ENCODE results near the gene POC5.

- no peak for TF ChIP-seq CTCF (IDR thresholded peaks at IDR 0.05; ENCODE audit: low read depth, low read length, poor library complexity, severe bottlenecking)
- no peak for TF ChIP-seq EZH2phosphoT487 (IDR thresholded peaks at IDR 0.05; ENCODE audit: borderline replicate concordance, low read length)
These were observed 3.6 kb upstream of the POC5 start for GRCh38 chr5:75720882-75721281.

Measured in DOHH2 (cell line).